ENCODE measurements around the gene PML.

Gene PML

DNA sequence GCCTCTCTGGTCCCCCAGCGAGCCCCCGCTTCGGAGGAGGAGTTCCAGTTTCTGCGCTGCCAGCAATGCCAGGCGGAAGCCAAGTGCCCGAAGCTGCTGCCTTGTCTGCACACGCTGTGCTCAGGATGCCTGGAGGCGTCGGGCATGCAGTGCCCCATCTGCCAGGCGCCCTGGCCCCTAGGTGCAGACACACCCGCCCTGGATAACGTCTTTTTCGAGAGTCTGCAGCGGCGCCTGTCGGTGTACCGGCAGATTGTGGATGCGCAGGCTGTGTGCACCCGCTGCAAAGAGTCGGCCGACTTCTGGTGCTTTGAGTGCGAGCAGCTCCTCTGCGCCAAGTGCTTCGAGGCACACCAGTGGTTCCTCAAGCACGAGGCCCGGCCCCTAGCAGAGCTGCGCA, 3.5 kb downstream of the PML start:
- in situ Hi-C loops (cut with HindIII; ENCODE audit: low sequenced_read_pairs) = loop anchor here (25.0 kb wide), 1 partner anchor 314 kb away; no protein-coding TSS in a partner anchor
- no peak for TF ChIP-seq CTCF (IDR thresholded peaks at IDR 0.05; ENCODE audit: low read depth, low read length, missing control alignments)
- no peak overlapping the region for H3K4me3 ChIP-seq (ENCODE audit: low read depth, low read length)
- no peak for DNase-seq (ENCODE audit: low read depth)

- no peak overlapping the region for H3K4me3 ChIP-seq (ENCODE audit: low read depth, low read length)
- in situ Hi-C loops (cut with HindIII; ENCODE audit: low sequenced_read_pairs) = no loop called here
- TF ChIP-seq CTCF (IDR thresholded peaks at IDR 0.05; ENCODE audit: low read depth, low read length, missing control alignments) = no peak
- DNase-seq (ENCODE audit: low read depth) = no peak
These were observed 12.5 kb downstream of the PML start for GRCh38 chr15:74006774-74007639.

- no peak overlapping the region for H3K4me3 ChIP-seq (ENCODE audit: low read depth, low read length)
- DNase-seq (ENCODE audit: low read depth) = no peak
- in situ Hi-C loops (cut with HindIII; ENCODE audit: low sequenced_read_pairs) = no loop called here
- no peak for TF ChIP-seq CTCF (IDR thresholded peaks at IDR 0.05; ENCODE audit: low read depth, low read length, missing control alignments)
These were observed 13.4 kb downstream of the PML start for GRCh38 chr15:74007820-74008371.

- no peak overlapping the region for H3K4me3 ChIP-seq (ENCODE audit: low read depth, low read length)
- in situ Hi-C loops (cut with HindIII; ENCODE audit: low sequenced_read_pairs) = no loop called here
- TF ChIP-seq CTCF (IDR thresholded peaks at IDR 0.05; ENCODE audit: low read depth, low read length, missing control alignments) = no peak
- DNase-seq (ENCODE audit: low read depth) = no peak
These were observed 14.4 kb downstream of the PML start for GRCh38 chr15:74008901-74009300.

- in situ Hi-C loops (cut with HindIII; ENCODE audit: low sequenced_read_pairs) = no loop called here
- no peak for DNase-seq (ENCODE audit: low read depth)
- H3K4me3 ChIP-seq (ENCODE audit: low read depth, low read length) = no peak overlapping the region
- no peak for TF ChIP-seq CTCF (IDR thresholded peaks at IDR 0.05; ENCODE audit: low read depth, low read length, missing control alignments)
These were observed 16.5 kb downstream of the PML start for GRCh38 chr15:74010929-74011540.

- in situ Hi-C loops (cut with HindIII; ENCODE audit: low sequenced_read_pairs) = no loop called here
- no peak overlapping the region for H3K4me3 ChIP-seq (ENCODE audit: low read depth, low read length)
- DNase-seq (ENCODE audit: low read depth) = no peak
- TF ChIP-seq CTCF (IDR thresholded peaks at IDR 0.05; ENCODE audit: low read depth, low read length, missing control alignments) = no peak
These were observed 17.1 kb downstream of the PML start for GRCh38 chr15:74011610-74012009.

All from astrocyte of the cerebellum (primary cell).